OCI-LY3 (cell line): ENCODE data around the gene PTPRD.

Experiments
- H2AFZ ChIP-seq: fragments of 200-600, 300-600 bp; shearing (Covaris generic); 2 replicates; pipeline ENCODE4 v1.6.0; 2014; ENCODE audit warnings: antibody characterized with exemption, low read depth, low read length
- H3K27ac ChIP-seq: fragments of 200-600, 300-600 bp; sonication (generic); 2 replicates; pipeline ENCODE4 v1.5.1; 2014; ENCODE audit warnings: mild to moderate bottlenecking, low read length, moderate library complexity, mixed read lengths
- H3K27me3 ChIP-seq: fragments of 200-600, 300-600 bp; sonication (generic); 2 replicates; pipeline ENCODE4 v1.6.1; 2014; ENCODE audit warnings: low read depth, low read length, mixed read lengths
- H3K36me3 ChIP-seq: fragments of 200-600, 300-600 bp; sonication (generic); replicated peaks from 2 replicates; pipeline ENCODE3; 2014; ENCODE audit warnings: low read depth, low read length, mixed read lengths
- H3K4me1 ChIP-seq: fragments of 300-600, 200-600 bp; sonication (generic); 2 replicates; pipeline ENCODE4 v1.6.1; 2014; ENCODE audit warnings: low read length, mixed read lengths
- H3K4me2 ChIP-seq: fragments of 200-600, 300-600 bp; sonication (generic); 2 replicates; pipeline ENCODE4 v1.6.1; 2014; ENCODE audit warnings: low read length, mixed read lengths
- H3K4me3 ChIP-seq: fragments of 300-600, 200-600 bp; sonication (generic); 2 replicates; pipeline ENCODE4 v1.5.1; 2014; ENCODE audit warnings: antibody characterized with exemption, mild to moderate bottlenecking, low read length, moderate library complexity
- H3K79me2 ChIP-seq: fragments of 300-600, 200-600 bp; shearing (Covaris generic); 2 replicates; pipeline ENCODE4 v1.6.1; 2014; ENCODE audit warnings: mild to moderate bottlenecking, low read length, mixed read lengths
- H3K9ac ChIP-seq: fragments of 300-600, 200-600 bp; shearing (Covaris generic); 2 replicates; pipeline ENCODE4 v1.6.0; 2014; ENCODE audit warnings: mild to moderate bottlenecking, low read length, moderate library complexity
- H3K9me3 ChIP-seq: fragments of 200-600, 300-600 bp; shearing (Covaris generic); 2 replicates; pipeline ENCODE4 v1.6.1; 2014; ENCODE audit warnings: low read length, mixed read lengths; ENCODE audit not compliant: insufficient read depth
- H4K20me1 ChIP-seq: fragments of 200-600, 300-600 bp; sonication (generic); 2 replicates; pipeline ENCODE4 v1.6.1; 2016; ENCODE audit warnings: low read length, mixed read lengths; ENCODE audit not compliant: insufficient read depth
- CTCF ChIP-seq: fragments of 200-600, 300-600 bp; sonication (generic); IDR thresholded peaks from 2 replicates; pipeline ENCODE4 v1.5.1; 2014; ENCODE audit warnings: antibody characterized with exemption, low read length, low read depth
- EZH2phosphoT487 ChIP-seq: fragments of 200-600 bp; shearing (Covaris generic); IDR thresholded peaks from 2 replicates; pipeline ENCODE4 v1.6.1; 2018; ENCODE audit warnings: antibody characterized with exemption, mixed run types, low read depth

The PTPRD gene

GRCh38 chr9:10612641-10613398, at the start of gene PTPRD:
PTPRD (minus strand) TSS chr9:10613002.
- H3K9me3 ChIP-seq = no peaks in the 10 kb centered on the region
- H3K27me3 ChIP-seq = no peaks in the 10 kb centered on the region
- H3K4me2 ChIP-seq = no peak within 1 kb of the TSS

GRCh38 chr9:10661994-10662393, 49.2 kb upstream of the PTPRD start:
- Histone ChIP-seq H3K9ac (no peak overlapping the region), H3K36me3 (no peaks in the 10 kb centered on the region), H3K27me3 (no peaks in the 10 kb centered on the region), H3K4me1 (no peaks in the 10 kb centered on the region), H3K4me2 (no peak overlapping the region), H3K79me2 (no peaks in the 10 kb centered on the region), H3K4me3 (no peak overlapping the region), H4K20me1 (no peaks in the 10 kb centered on the region), H2AFZ (no peak overlapping the region), H3K9me3 (no peaks in the 10 kb centered on the region), H3K27ac (no peak overlapping the region)
- TF ChIP-seq EZH2phosphoT487 (no peak), CTCF (no peak)

More at GRCh38 chr9:10612641-10613398, at the start of gene PTPRD:
- Histone ChIP-seq H4K20me1 (no peaks in the 10 kb centered on the region), H3K27ac (no peak within 1 kb of the TSS), H3K4me1 (no peaks in the 10 kb centered on the region), H3K9ac (no peak within 1 kb of the TSS), H3K79me2 (no peaks in the 10 kb centered on the region), H3K4me3 (no peak within 1 kb of the TSS), H2AFZ (no peak within 1 kb of the TSS), H3K36me3 (no peaks in the 10 kb centered on the region)
- no peak for TF ChIP-seq EZH2phosphoT487
- no peak for TF ChIP-seq CTCF

- Histone ChIP-seq H3K27ac (no peak overlapping the region), H2AFZ (no peak overlapping the region), H4K20me1 (no peaks in the 10 kb centered on the region), H3K79me2 (no peaks in the 10 kb centered on the region), H3K4me2 (no peak overlapping the region), H3K36me3 (no peaks in the 10 kb centered on the region), H3K4me3 (no peak overlapping the region), H3K9ac (no peak overlapping the region), H3K9me3 (no peaks in the 10 kb centered on the region), H3K4me1 (no peaks in the 10 kb centered on the region), H3K27me3 (no peaks in the 10 kb centered on the region)
- no peak for TF ChIP-seq EZH2phosphoT487
- no peak for TF ChIP-seq CTCF
Observed at GRCh38 chr9:10661376-10661775, 48.6 kb upstream of the PTPRD start.

- Histone ChIP-seq H3K79me2 (no peaks in the 10 kb centered on the region), H4K20me1 (no peaks in the 10 kb centered on the region), H2AFZ (no peak overlapping the region), H3K36me3 (no peaks in the 10 kb centered on the region), H3K4me1 (no peaks in the 10 kb centered on the region), H3K4me3 (no peak overlapping the region), H3K4me2 (no peak overlapping the region), H3K9me3 (peaks cover 10% of the 10 kb centered on the region; the same call in 1 of the 2 replicates), H3K9ac (no peak overlapping the region), H3K27ac (no peak overlapping the region), H3K27me3 (no peaks in the 10 kb centered on the region)
- TF ChIP-seq EZH2phosphoT487 (no peak), CTCF (no peak)
Observed at GRCh38 chr9:10651012-10651411, 38.2 kb upstream of the PTPRD start.
